HepG2 (cell line): ENCODE measurements around the gene SIGMAR1. TPM values are rescaled to one million over a fixed set of nuclear protein-coding genes. Genes with fewer than 3 reads are reported as not detected.

Experiments
- ADNP ChIP-seq: sonication (generic); formaldehyde crosslinking; IDR thresholded peaks from 2 replicates; pipeline ENCODE4 v1.4.0; 2020; ENCODE audit warnings: missing genetic modification reagents
- FIP1L1 ChIP-seq: fragments of 200-400 bp; formaldehyde crosslinking; IDR thresholded peaks from 2 replicates; pipeline ENCODE4 v1.6.1; 2018; ENCODE audit warnings: low read depth, mild to moderate bottlenecking, low read length, moderate library complexity, borderline replicate concordance; ENCODE audit not compliant: insufficient read depth
- FOXO4 ChIP-seq: sonication (generic); formaldehyde crosslinking; conservative IDR thresholded peaks from 2 replicates; pipeline ENCODE4 v1.8.1; 2023; ENCODE audit warnings: missing genetic modification reagents
- FOXP4 ChIP-seq: sonication (generic); formaldehyde crosslinking; IDR thresholded peaks from 2 replicates; pipeline ENCODE4 v1.4.0; 2020; ENCODE audit warnings: missing genetic modification reagents
- GABPB1 ChIP-seq: IDR thresholded peaks from 2 replicates; pipeline ENCODE4 v1.6.1; 2016; ENCODE audit warnings: mild to moderate bottlenecking, missing genetic modification reagents, moderate library complexity, missing compliant biosample characterization
- HIVEP1 ChIP-seq: sonication (generic); formaldehyde crosslinking; IDR thresholded peaks from 2 replicates; pipeline ENCODE4 v1.4.0; 2020; ENCODE audit warnings: mild to moderate bottlenecking, missing genetic modification reagents
- HOXA7 ChIP-seq: sonication (generic); formaldehyde crosslinking; IDR thresholded peaks from 2 replicates; pipeline ENCODE4 v1.8.1; 2022; ENCODE audit warnings: mild to moderate bottlenecking, missing genetic modification reagents, moderate library complexity
- KDM3A ChIP-seq: IDR thresholded peaks from 2 replicates; pipeline ENCODE4 v1.6.1; 2018; ENCODE audit warnings: low read depth, missing compliant biosample characterization
- KDM5B ChIP-seq: sonication (generic); formaldehyde crosslinking; IDR thresholded peaks from 2 replicates; pipeline ENCODE4 v1.4.0; 2020; ENCODE audit warnings: missing genetic modification reagents, mild to moderate bottlenecking, borderline replicate concordance
- KDM6A ChIP-seq: IDR thresholded peaks from 2 replicates; pipeline ENCODE4 v1.6.1; 2016; ENCODE audit warnings: low read depth
- KMT2A ChIP-seq: sonication (generic); formaldehyde crosslinking; IDR thresholded peaks from 2 replicates; pipeline ENCODE4 v1.4.0; 2020; ENCODE audit warnings: missing genetic modification reagents
- NR2F6 ChIP-seq, 2 experiments: IDR thresholded peaks; 2 replicates each; pipeline ENCODE4 v1.6.1; 2016; ENCODE audit warnings: antibody characterized with exemption in 1 of 2, mild to moderate bottlenecking in 1 of 2
- RBM39 ChIP-seq: fragments of 200-400 bp; formaldehyde crosslinking; IDR thresholded peaks from one replicate; pipeline ENCODE4 v1.6.1; 2018; ENCODE audit warnings: antibody characterized with exemption, mild to moderate bottlenecking, low read depth, low read length; ENCODE audit not compliant: poor library complexity, severe bottlenecking
- RFX3 ChIP-seq: IDR thresholded peaks from 2 replicates; pipeline ENCODE4 v1.6.1; 2016; ENCODE audit warnings: missing biosample characterization, missing genetic modification reagents
- SALL1 ChIP-seq: sonication (generic); formaldehyde crosslinking; IDR thresholded peaks from 2 replicates; pipeline ENCODE4 v1.8.0; 2022; ENCODE audit warnings: mild to moderate bottlenecking, missing genetic modification reagents
- THRA ChIP-seq: sonication (generic); formaldehyde crosslinking; IDR thresholded peaks from 2 replicates; pipeline ENCODE4 v1.4.0; 2020; ENCODE audit warnings: missing genetic modification reagents, borderline replicate concordance
- TOPORS ChIP-seq: sonication (generic); formaldehyde crosslinking; IDR thresholded peaks from 2 replicates; pipeline ENCODE4 v1.8.0; 2023; ENCODE audit warnings: mild to moderate bottlenecking, missing genetic modification reagents
- UBTF ChIP-seq: sonication (generic); formaldehyde crosslinking; IDR thresholded peaks from 2 replicates; pipeline ENCODE4 v1.4.0; 2020; ENCODE audit warnings: mild to moderate bottlenecking, missing genetic modification reagents
- ZGPAT ChIP-seq: IDR thresholded peaks from 2 replicates; pipeline ENCODE4 v1.6.1; 2016; ENCODE audit warnings: mild to moderate bottlenecking
- ZNF33A ChIP-seq: sonication (generic); formaldehyde crosslinking; IDR thresholded peaks from 2 replicates; pipeline ENCODE4 v1.5.1; 2020; ENCODE audit warnings: missing genetic modification reagents, mild to moderate bottlenecking, moderate library complexity, borderline replicate concordance
- ZNF605 ChIP-seq: sonication (generic); formaldehyde crosslinking; IDR thresholded peaks from 2 replicates; pipeline ENCODE4 v1.8.0; 2022; ENCODE audit warnings: mild to moderate bottlenecking, missing genetic modification reagents
- ZNF749 ChIP-seq: sonication (generic); formaldehyde crosslinking; IDR thresholded peaks from 2 replicates; pipeline ENCODE4 v1.8.0; 2022; ENCODE audit warnings: mild to moderate bottlenecking, missing genetic modification reagents, moderate library complexity, borderline replicate concordance
- ZNF816 ChIP-seq: sonication (generic); formaldehyde crosslinking; IDR thresholded peaks from 2 replicates; pipeline ENCODE4 v1.8.0; 2022; ENCODE audit warnings: missing genetic modification reagents, mild to moderate bottlenecking, borderline replicate concordance
- polyA plus RNA-seq, 8 experiments: library from polyadenylated mRNA; depleted of rRNA in 3 of 8; stranded (reverse) in 7 of 8; unstranded in 1 of 8; fragments of >200 nt; fragmentation: Illumina TruSeq in 4 of 8; extraction: Trizol in 4 of 8; gene quantifications; 2 replicates each; pipeline versions ENCODE4 v1.2.1 to v1.2.3, GENCODE V29; 2011 to 2016; ENCODE audit warnings: low read depth in 4 of 8, missing spikeins in 1 of 8, mixed read lengths in 1 of 8; ENCODE audit not compliant: insufficient read depth in 1 of 8
- total RNA-seq, 5 experiments: library from RNA; depleted of rRNA; stranded (reverse); fragments of >200 nt; fragmentation: Illumina TruSeq; extraction: Trizol; gene quantifications; 2 replicates each; pipeline ENCODE4 v1.2.3, GENCODE V29; 2016; ENCODE audit warnings: low read depth in 1 of 5

SIGMAR1 gene
- total and polyA plus RNA-seq, 2 of the 13 experiments (the other 11 are each of a cell fraction or from before 2014, with no cell fraction given), result 38.9 to 60.8 TPM

- no peak for TF ChIP-seq FOXO4
- TF ChIP-seq KMT2A, result no peak
- 0 out of 2 replicates have a peak, but pooled peaks have one; percentile 21 for TF ChIP-seq KDM3A (CRISPR knock-in tag)
- no peak; the same call in 1 of the 2 replicates for TF ChIP-seq KDM5B (CRISPR knock-in tag)
- no peak for TF ChIP-seq RBM39
- TF ChIP-seq FOXP4, result no peak
- TF ChIP-seq THRA, result no peak
- no peak for TF ChIP-seq ZGPAT
- TF ChIP-seq ADNP (CRISPR knock-in tag), result no peak
- no peak for TF ChIP-seq GABPB1 (CRISPR knock-in tag)
- no peak for TF ChIP-seq KDM6A (CRISPR knock-in tag)
- TF ChIP-seq HOXA7 (CRISPR knock-in tag), result no peak
- TF ChIP-seq ZNF605 (CRISPR knock-in tag), result 0 out of 2 replicates have a peak, but pooled peaks have one; percentile 35
- no peak for TF ChIP-seq NR2F6 (IDR thresholded peaks at IDR 0.05)
- no peak for TF ChIP-seq NR2F6 (CRISPR knock-in tag; IDR thresholded peaks at IDR 0.05)
- no peak for TF ChIP-seq HIVEP1 (CRISPR knock-in tag)
- peak; percentile 14; the same call in 1 of the 2 replicates for TF ChIP-seq SALL1 (CRISPR knock-in tag)
- TF ChIP-seq ZNF749 (CRISPR knock-in tag), result no peak
- no peak for TF ChIP-seq ZNF816 (CRISPR knock-in tag)
- TF ChIP-seq TOPORS (CRISPR knock-in tag), result no peak
- TF ChIP-seq ZNF33A (CRISPR knock-in tag), result no peak
- TF ChIP-seq UBTF (CRISPR knock-in tag), result peak; percentile 51; the same call in 1 of the 2 replicates
- no peak for TF ChIP-seq RFX3
- TF ChIP-seq FIP1L1, result no peak
Observed at GRCh38 chr9:34665067-34665380, 27.4 kb upstream of the SIGMAR1 start (continued).
